Epithelial cell of proximal tubule (primary cell): ENCODE data around the gene MYO1C. TPM values are rescaled to one million over a fixed set of nuclear protein-coding genes. Genes with fewer than 3 reads are reported as not detected.

Experiments
- DNase-seq: peaks from one replicate; pipeline ENCODE4 v3.0.0-alpha.2; 2011; ENCODE audit warnings: low read depth
- H3K4me3 ChIP-seq: 2 replicates; pipeline ENCODE4 v1.5.1; 2011; ENCODE audit warnings: low read depth, mild to moderate bottlenecking, low read length
- total RNA-seq: library from RNA; depleted of rRNA; stranded (reverse); fragments of >200 nt; gene quantifications from 2 replicates; pipeline ENCODE4 v1.2.3, GENCODE V29; 2015
- TF ChIP-seq, protein P1 (sequence below): conservative IDR thresholded peaks from 2 replicates; pipeline ENCODE4 v1.5.1; 2012; ENCODE audit warnings: low read depth, mild to moderate bottlenecking, low read length

The MYO1C gene
- total RNA-seq, 1 donor from 2014 or later = 94.7 TPM

DNA sequence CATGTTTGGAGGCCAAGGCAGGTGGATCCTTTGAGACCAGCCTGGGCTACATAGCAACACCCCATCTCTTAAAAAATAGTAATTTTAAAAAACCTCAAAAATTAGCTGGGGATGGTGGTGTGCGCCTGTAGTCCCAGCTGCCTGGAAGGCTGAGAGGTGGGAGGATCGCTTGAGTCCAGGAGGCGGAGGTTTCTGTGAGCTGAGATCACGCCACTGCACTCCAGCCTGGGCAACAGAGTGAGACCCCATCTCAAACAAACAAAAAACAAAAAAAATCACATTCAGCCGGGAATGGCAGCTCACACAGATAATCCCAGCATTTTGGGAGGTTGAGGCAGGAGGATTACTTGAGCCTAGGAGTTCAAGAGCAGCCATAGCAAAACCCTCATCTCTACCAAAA, 76.1 kb downstream of the MYO1C start:
- DNase-seq = no peak
- TF ChIP-seq, protein P1, sequence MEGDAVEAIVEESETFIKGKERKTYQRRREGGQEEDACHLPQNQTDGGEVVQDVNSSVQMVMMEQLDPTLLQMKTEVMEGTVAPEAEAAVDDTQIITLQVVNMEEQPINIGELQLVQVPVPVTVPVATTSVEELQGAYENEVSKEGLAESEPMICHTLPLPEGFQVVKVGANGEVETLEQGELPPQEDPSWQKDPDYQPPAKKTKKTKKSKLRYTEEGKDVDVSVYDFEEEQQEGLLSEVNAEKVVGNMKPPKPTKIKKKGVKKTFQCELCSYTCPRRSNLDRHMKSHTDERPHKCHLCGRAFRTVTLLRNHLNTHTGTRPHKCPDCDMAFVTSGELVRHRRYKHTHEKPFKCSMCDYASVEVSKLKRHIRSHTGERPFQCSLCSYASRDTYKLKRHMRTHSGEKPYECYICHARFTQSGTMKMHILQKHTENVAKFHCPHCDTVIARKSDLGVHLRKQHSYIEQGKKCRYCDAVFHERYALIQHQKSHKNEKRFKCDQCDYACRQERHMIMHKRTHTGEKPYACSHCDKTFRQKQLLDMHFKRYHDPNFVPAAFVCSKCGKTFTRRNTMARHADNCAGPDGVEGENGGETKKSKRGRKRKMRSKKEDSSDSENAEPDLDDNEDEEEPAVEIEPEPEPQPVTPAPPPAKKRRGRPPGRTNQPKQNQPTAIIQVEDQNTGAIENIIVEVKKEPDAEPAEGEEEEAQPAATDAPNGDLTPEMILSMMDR = no peak
- H3K4me3 ChIP-seq = no peak overlapping the region

DNA sequence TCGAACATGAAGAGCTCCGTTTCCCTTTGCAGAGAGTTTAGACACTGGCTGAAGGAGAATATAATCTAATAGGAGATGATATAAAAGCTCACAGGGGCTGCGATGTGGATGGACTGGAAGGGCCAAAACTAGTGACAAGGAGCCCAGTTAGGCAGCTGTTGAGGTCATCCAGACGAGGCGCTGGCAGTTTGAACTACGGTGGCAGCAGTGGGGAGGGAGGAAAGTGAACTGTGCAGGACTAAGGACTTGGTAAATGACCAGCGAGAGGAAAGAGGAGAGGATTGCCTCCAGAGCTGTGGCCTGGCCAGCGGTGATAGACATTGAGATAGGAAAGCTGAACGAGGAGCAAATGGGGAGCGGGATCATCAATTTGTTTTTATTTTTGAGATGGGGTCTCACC, 77.9 kb downstream of the MYO1C start:
- DNase-seq = no peak
- H3K4me3 ChIP-seq = no peak overlapping the region
- TF ChIP-seq, protein P1 = no peak

Other genes starting within 250 kb of the MYO1C start
- gene BHLHA9, start 222.2 kb downstream of the MYO1C start, total RNA-seq = not detected in 2 replicates
- not detected in 2 replicates for gene TRARG1, start 213.0 kb downstream of the MYO1C start, total RNA-seq
- gene YWHAE, start 92.5 kb downstream of the MYO1C start, total RNA-seq = 1,115 and 1,239 TPM in 2 replicates
- 57.1 and 82.8 TPM in 2 replicates for gene CRK, start 36.5 kb downstream of the MYO1C start, total RNA-seq
- gene INPP5K, start 23.9 kb upstream of the MYO1C start, total RNA-seq = 10.7 and 27.3 TPM in 2 replicates
- gene PITPNA, start 70.1 kb upstream of the MYO1C start, total RNA-seq = 25.9 and 32.5 TPM in 2 replicates
- 2.3 and 12.9 TPM in 2 replicates for gene SLC43A2, start 136.1 kb upstream of the MYO1C start, total RNA-seq
- 14.5 and 19.8 TPM in 2 replicates for gene SCARF1, start 153.0 kb upstream of the MYO1C start, total RNA-seq
- 18.2 and 21.4 TPM in 2 replicates for gene RILP, start 157.2 kb upstream of the MYO1C start, total RNA-seq
- gene PRPF8, start 192.2 kb upstream of the MYO1C start, total RNA-seq = 119 and 161 TPM in 2 replicates
- gene TLCD2, start 217.7 kb upstream of the MYO1C start, total RNA-seq = 1.4 and 1.6 TPM in 2 replicates
- gene WDR81, start 232.0 kb upstream of the MYO1C start, total RNA-seq = 17.4 and 20.9 TPM in 2 replicates